A673 (cell line): ENCODE data around the gene DGCR8. TPM values are rescaled to one million over a fixed set of nuclear protein-coding genes. Genes with fewer than 3 reads are reported as not detected.

Experiments used
- BruUV-seq: library from RNA; stranded (reverse); fragments of 400-500 nt; replicated peaks from 2 replicates; lab custom pipeline; 2021; lab: Mats Ljungman, UMichigan
- CTCF ChIA-PET: fragments of 300-600 bp; sonication (Branson Sonifier 250); formaldehyde crosslinking; loops from one replicate; lab custom pipeline; 2022; ENCODE audit warnings: antibody characterized with exemption; lab: Charles Lee
- POLR2A ChIA-PET: fragments of 300-600 bp; sonication (Branson Sonifier 250); formaldehyde crosslinking; loops from one replicate; lab custom pipeline; 2022; ENCODE audit warnings: antibody characterized with exemption; ENCODE audit not compliant: low non-redundant PET; lab: Charles Lee
- DNase-seq: peaks from one replicate; pipeline ENCODE4 v3.0.0-alpha.2; 2015; ENCODE audit warnings: low spot score
- H3K27ac ChIP-seq: fragments of 200-600 bp; sonication (generic); 2 replicates; pipeline ENCODE4 v1.5.1; 2016; ENCODE audit warnings: mixed run types, low read depth, mild to moderate bottlenecking, mixed read lengths, antibody characterized with exemption, low read length; ENCODE audit not compliant: poor library complexity, severe bottlenecking
- H3K27me3 ChIP-seq: fragments of 200-600 bp; sonication (generic); replicated peaks from 2 replicates; pipeline ENCODE4 v1.6.1; 2017; ENCODE audit warnings: mixed run types, low read depth, mild to moderate bottlenecking, mixed read lengths, antibody characterized with exemption, low read length; ENCODE audit not compliant: insufficient read depth, poor library complexity
- H3K36me3 ChIP-seq: fragments of 200-600 bp; sonication (generic); 2 replicates; pipeline ENCODE4 v1.6.1; 2016; ENCODE audit warnings: mixed run types, mild to moderate bottlenecking, mixed read lengths, antibody characterized with exemption, low read length; ENCODE audit not compliant: insufficient read depth, poor library complexity, severe bottlenecking
- H3K4me1 ChIP-seq: fragments of 200-600 bp; sonication (generic); 2 replicates; pipeline ENCODE4 v1.6.1; 2017; ENCODE audit warnings: mixed run types, mild to moderate bottlenecking, mixed read lengths, antibody characterized with exemption, low read length; ENCODE audit not compliant: insufficient read depth, poor library complexity, severe bottlenecking
- H3K4me3 ChIP-seq: fragments of 200-600 bp; sonication (generic); 2 replicates; pipeline ENCODE4 v1.5.1; 2016; ENCODE audit warnings: low read depth, mixed run types, mild to moderate bottlenecking, mixed read lengths, low read length; ENCODE audit not compliant: poor library complexity, severe bottlenecking
- H3K9me3 ChIP-seq: fragments of 200-600 bp; sonication (generic); 2 replicates; pipeline ENCODE4 v1.6.1; 2016; ENCODE audit warnings: mixed run types, low read depth, mild to moderate bottlenecking, mixed read lengths, antibody characterized with exemption, low read length; ENCODE audit not compliant: poor library complexity, severe bottlenecking
- EZH2 ChIP-seq: fragments of 200-600 bp; sonication (generic); IDR thresholded peaks from 2 replicates; pipeline ENCODE4 v1.6.1; 2017; ENCODE audit warnings: borderline replicate concordance, low read depth, mild to moderate bottlenecking, mixed read lengths, antibody characterized with exemption, low read length; ENCODE audit not compliant: poor library complexity, severe bottlenecking
- intact Hi-C: fragments of 100-400 bp; cut with micrococcal nuclease; formaldehyde crosslinking; loops from one replicate; pipeline ENCODE4 v1.10.0; 2022; ENCODE audit not compliant: unreplicated experiment
- microRNA-seq: library from miRNA; unstranded; fragments of <30 nt; microRNA quantifications from one replicate; pipeline ENCODE4 v1.2.0, GENCODE V29; 2021
- total RNA-seq: library from RNA; stranded (reverse); gene quantifications from 2 replicates; pipeline ENCODE4 v1.2.3, GENCODE V29; 2021
- TF ChIP-seq, protein P1 (sequence below): fragments of 300-800, 200-600 bp; sonication (generic); conservative IDR thresholded peaks from 2 replicates; pipeline ENCODE4 v1.5.1; 2017; ENCODE audit warnings: low read depth, mild to moderate bottlenecking, antibody characterized with exemption, low read length, moderate library complexity, mixed read lengths

The DGCR8 gene
- total RNA-seq, 1 experiment from 2014 or later = 63.2 TPM

DNA sequence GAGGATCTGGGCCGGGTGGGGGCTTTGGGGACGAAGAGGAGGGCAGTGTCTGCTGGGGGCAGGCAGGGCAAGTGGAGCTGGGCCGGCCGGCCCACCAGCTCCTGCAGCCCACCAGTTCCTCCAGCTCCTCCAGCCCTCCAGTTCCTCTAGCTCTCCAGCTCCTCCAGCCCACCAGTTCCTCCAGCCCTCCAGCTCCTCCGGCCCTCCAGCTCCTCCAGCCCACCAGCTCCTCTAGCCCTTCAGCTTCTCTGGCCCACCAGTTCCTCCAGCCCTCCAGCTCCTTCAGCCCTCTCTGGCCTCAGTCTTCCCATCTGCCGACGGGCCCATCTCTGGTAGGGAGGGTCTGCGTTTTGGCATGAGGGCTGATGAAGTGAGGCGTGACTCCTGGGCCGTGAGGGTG is 80.0 kb downstream of the DGCR8 start:
- no peak for TF ChIP-seq EZH2
- TF ChIP-seq, protein P1, sequence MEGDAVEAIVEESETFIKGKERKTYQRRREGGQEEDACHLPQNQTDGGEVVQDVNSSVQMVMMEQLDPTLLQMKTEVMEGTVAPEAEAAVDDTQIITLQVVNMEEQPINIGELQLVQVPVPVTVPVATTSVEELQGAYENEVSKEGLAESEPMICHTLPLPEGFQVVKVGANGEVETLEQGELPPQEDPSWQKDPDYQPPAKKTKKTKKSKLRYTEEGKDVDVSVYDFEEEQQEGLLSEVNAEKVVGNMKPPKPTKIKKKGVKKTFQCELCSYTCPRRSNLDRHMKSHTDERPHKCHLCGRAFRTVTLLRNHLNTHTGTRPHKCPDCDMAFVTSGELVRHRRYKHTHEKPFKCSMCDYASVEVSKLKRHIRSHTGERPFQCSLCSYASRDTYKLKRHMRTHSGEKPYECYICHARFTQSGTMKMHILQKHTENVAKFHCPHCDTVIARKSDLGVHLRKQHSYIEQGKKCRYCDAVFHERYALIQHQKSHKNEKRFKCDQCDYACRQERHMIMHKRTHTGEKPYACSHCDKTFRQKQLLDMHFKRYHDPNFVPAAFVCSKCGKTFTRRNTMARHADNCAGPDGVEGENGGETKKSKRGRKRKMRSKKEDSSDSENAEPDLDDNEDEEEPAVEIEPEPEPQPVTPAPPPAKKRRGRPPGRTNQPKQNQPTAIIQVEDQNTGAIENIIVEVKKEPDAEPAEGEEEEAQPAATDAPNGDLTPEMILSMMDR = no peak
- H3K9me3 ChIP-seq = no peaks in the 10 kb centered on the region
- ChIA-PET POLR2A (no interaction called here), CTCF (no interaction called here)
- no peaks in the 10 kb centered on the region for H3K4me1 ChIP-seq
- intact Hi-C loops = no loop called here
- no peak overlapping the region for H3K27ac ChIP-seq
- no peak for DNase-seq
- no peaks in the 10 kb centered on the region for H3K27me3 ChIP-seq
- no peak overlapping the region for H3K4me3 ChIP-seq
- H3K36me3 ChIP-seq = no peaks in the 10 kb centered on the region
- BruUV-seq = no TSS peak

Small RNA genes lying within 50 kb of the gene (microRNA-seq; reads per million reads assigned to microRNA genes)
- 1,850 reads per million, percentile 86 among the genes with 10 or more reads in this experiment for gene MIR185
- gene MIR6816 = not detected

Other genes starting within 250 kb of the DGCR8 start
- gene GNB1L, start 225.4 kb upstream of the DGCR8 start, total RNA-seq = 17.8 and 17.9 TPM in 2 replicates
- gene RTL10, start 225.4 kb upstream of the DGCR8 start, total RNA-seq = 22.7 and 25.6 TPM in 2 replicates
- gene COMT, start 138.5 kb upstream of the DGCR8 start, total RNA-seq = 87.8 and 98.6 TPM in 2 replicates
- 25.2 and 32.6 TPM in 2 replicates for gene TXNRD2, start 138.4 kb upstream of the DGCR8 start, total RNA-seq
- gene ARVCF, start 63.4 kb upstream of the DGCR8 start, total RNA-seq = 11.1 and 17.2 TPM in 2 replicates
- 17.7 and 21.5 TPM in 2 replicates for gene TANGO2, start 59.1 kb upstream of the DGCR8 start, total RNA-seq
- 501 and 509 TPM in 2 replicates for gene RANBP1, start 35.9 kb downstream of the DGCR8 start, total RNA-seq
- gene TRMT2A, start 37.0 kb downstream of the DGCR8 start, total RNA-seq = 68.1 and 71.1 TPM in 2 replicates
- gene ZDHHC8, start 51.6 kb downstream of the DGCR8 start, total RNA-seq = 58.8 and 60.2 TPM in 2 replicates
- gene CCDC188, start 70.8 kb downstream of the DGCR8 start, total RNA-seq = not detected in 2 replicates
- gene RTN4R, start 188.1 kb downstream of the DGCR8 start, total RNA-seq = 9.6 and 9.9 TPM in 2 replicates
- gene DGCR6L, start 239.8 kb downstream of the DGCR8 start, total RNA-seq = 50.7 and 59.7 TPM in 2 replicates